Loucy (cell line): ENCODE data around the gene BCR.

Source experiments
- H2AFZ ChIP-seq: fragments of 200-600 bp; sonication (generic); 2 replicates; pipeline ENCODE4 v1.6.0; 2016; ENCODE audit warnings: antibody characterized with exemption, mild to moderate bottlenecking, low read length, moderate library complexity
- H3F3A ChIP-seq: fragments of 200-600 bp; 2 replicates; pipeline ENCODE4 v1.6.0; 2016; ENCODE audit warnings: antibody characterized with exemption, low read depth, mild to moderate bottlenecking
- H3K27me3 ChIP-seq: fragments of 200-600 bp; sonication (generic); 2 replicates; pipeline ENCODE4 v1.6.1; 2014; ENCODE audit warnings: low read length, mild to moderate bottlenecking; ENCODE audit not compliant: insufficient read depth, poor library complexity, severe bottlenecking
- H3K36me3 ChIP-seq: fragments of 200-600 bp; sonication (generic); 2 replicates; pipeline ENCODE4 v1.6.1; 2016; ENCODE audit warnings: low read length; ENCODE audit not compliant: insufficient read depth
- H3K4me1 ChIP-seq: fragments of 200-600 bp; sonication (generic); 2 replicates; pipeline ENCODE4 v1.5.1; 2014; ENCODE audit warnings: low read length, mild to moderate bottlenecking; ENCODE audit not compliant: insufficient read depth, poor library complexity, severe bottlenecking
- H3K4me2 ChIP-seq: fragments of 200-600 bp; sonication (generic); 2 replicates; pipeline ENCODE4 v1.6.0; 2014; ENCODE audit warnings: antibody characterized with exemption, low read length, low read depth, mild to moderate bottlenecking; ENCODE audit not compliant: poor library complexity, severe bottlenecking
- H3K4me3 ChIP-seq: fragments of 200-600 bp; sonication (generic); 2 replicates; pipeline ENCODE4 v1.5.1; 2014; ENCODE audit warnings: low read length, mild to moderate bottlenecking, mixed read lengths; ENCODE audit not compliant: poor library complexity, severe bottlenecking
- H3K79me2 ChIP-seq: fragments of 200-600 bp; sonication (generic); 2 replicates; pipeline ENCODE4 v1.6.1; 2014; ENCODE audit warnings: low read length; ENCODE audit not compliant: insufficient read depth
- H3K9ac ChIP-seq: fragments of 200-600 bp; sonication (generic); 2 replicates; pipeline ENCODE4 v1.6.0; 2014; ENCODE audit warnings: mild to moderate bottlenecking, low read depth, low read length, moderate library complexity; ENCODE audit not compliant: poor library complexity, severe bottlenecking
- H3K9me2 ChIP-seq: fragments of 200-600 bp; sonication (generic); replicated peaks from 2 replicates; pipeline ENCODE4 v1.6.1; 2016; ENCODE audit warnings: low read depth, low read length, mixed read lengths
- H3K9me3 ChIP-seq: fragments of 200-600 bp; sonication (generic); 2 replicates; pipeline ENCODE4 v1.6.1; 2014; ENCODE audit warnings: mild to moderate bottlenecking, antibody characterized with exemption, low read length, low read depth; ENCODE audit not compliant: insufficient read depth
- H4K20me1 ChIP-seq: fragments of 200-600 bp; sonication (generic); 2 replicates; pipeline ENCODE4 v1.6.0; 2014; ENCODE audit warnings: antibody characterized with exemption, low read length, mild to moderate bottlenecking; ENCODE audit not compliant: insufficient read depth, poor library complexity, severe bottlenecking
- CTCF ChIP-seq: fragments of 200-600 bp; sonication (generic); conservative IDR thresholded peaks from 2 replicates; pipeline ENCODE4 v1.5.1; 2014; ENCODE audit warnings: mild to moderate bottlenecking, antibody characterized with exemption, low read length
- EZH2phosphoT487 ChIP-seq: fragments of 200-600 bp; IDR thresholded peaks from 2 replicates; pipeline ENCODE4 v1.6.1; 2018; ENCODE audit warnings: antibody characterized with exemption, mild to moderate bottlenecking, moderate library complexity, borderline replicate concordance

The BCR gene

GRCh38 chr22:23204541-23205157 is 24.3 kb downstream of the BCR start:
- no peaks in the 10 kb centered on the region for H3F3A ChIP-seq
- H3K79me2 ChIP-seq = peaks cover 100% of the 10 kb centered on the region
- H3K9me2 ChIP-seq = no peaks in the 10 kb centered on the region
- H3K4me1 ChIP-seq = no peaks in the 10 kb centered on the region
- H3K27me3 ChIP-seq = no peaks in the 10 kb centered on the region
- H3K36me3 ChIP-seq = peaks cover 77% of the 10 kb centered on the region; the same call in 1 of the 2 replicates
- H3K4me2 ChIP-seq = no peak overlapping the region
- TF ChIP-seq CTCF (no peak), EZH2phosphoT487 (no peak)
- H4K20me1 ChIP-seq = peaks cover 80% of the 10 kb centered on the region
- no peaks in the 10 kb centered on the region for H3K9me3 ChIP-seq
- no peak overlapping the region for H3K9ac ChIP-seq
- no peak overlapping the region for H3K4me3 ChIP-seq
- no peak overlapping the region for H2AFZ ChIP-seq

GRCh38 chr22:23205339-23206049 is 25.2 kb downstream of the BCR start:
- TF ChIP-seq CTCF (no peak), EZH2phosphoT487 (no peak)
- H3K9me2 ChIP-seq = no peaks in the 10 kb centered on the region
- H4K20me1 ChIP-seq = peaks cover 80% of the 10 kb centered on the region
- H2AFZ ChIP-seq = no peak overlapping the region
- no peak overlapping the region for H3K4me3 ChIP-seq
- no peaks in the 10 kb centered on the region for H3F3A ChIP-seq
- no peak overlapping the region for H3K9ac ChIP-seq
- peaks cover 80% of the 10 kb centered on the region; the same call in 1 of the 2 replicates for H3K36me3 ChIP-seq
- no peaks in the 10 kb centered on the region for H3K27me3 ChIP-seq
- H3K79me2 ChIP-seq = peaks cover 100% of the 10 kb centered on the region
- no peaks in the 10 kb centered on the region for H3K9me3 ChIP-seq
- H3K4me2 ChIP-seq = no peak overlapping the region
- peaks cover 5% of the 10 kb centered on the region for H3K4me1 ChIP-seq

- no peak overlapping the region for H3K9ac ChIP-seq
- H3K4me2 ChIP-seq = no peak overlapping the region
- peaks cover 13% of the 10 kb centered on the region for H3K4me1 ChIP-seq
- H3F3A ChIP-seq = no peaks in the 10 kb centered on the region
- no peak overlapping the region for H2AFZ ChIP-seq
- TF ChIP-seq EZH2phosphoT487 (no peak), CTCF (no peak)
- H3K79me2 ChIP-seq = peaks cover 99% of the 10 kb centered on the region
- H4K20me1 ChIP-seq = peaks cover 77% of the 10 kb centered on the region
- no peak overlapping the region for H3K4me3 ChIP-seq
- peaks cover 75% of the 10 kb centered on the region; the same call in 1 of the 2 replicates for H3K36me3 ChIP-seq
- no peaks in the 10 kb centered on the region for H3K27me3 ChIP-seq
- H3K9me3 ChIP-seq = no peaks in the 10 kb centered on the region
- no peaks in the 10 kb centered on the region for H3K9me2 ChIP-seq
Observed at GRCh38 chr22:23206915-23207314, 26.6 kb downstream of the BCR start.
